GM21786 (cell line): ENCODE results near the gene SUPT6H.
"Not testable (repeated sequence)": the region's sequence is repeated elsewhere in the genome, so short reads cannot be mapped to it uniquely, and the experiment has no call there.

Source experiments
- ATAC-seq: cut with Tn5 transposase; IDR thresholded peaks from one replicate; pipeline ENCODE4 v1.9.1; 2021; ENCODE audit not compliant: unreplicated experiment

The SUPT6H gene

GRCh38 chr17:28735242-28735722 is 73.3 kb downstream of the SUPT6H start:
- no peak for ATAC-seq

- not testable (repeated sequence) for ATAC-seq
Measured at GRCh38 chr17:28735913-28736769, 74.1 kb downstream of the SUPT6H start.

- no peak for ATAC-seq
Measured at GRCh38 chr17:28737316-28737715, 75.3 kb downstream of the SUPT6H start.

GRCh38 chr17:28737770-28738679 is 76.0 kb downstream of the SUPT6H start:
- no peak for ATAC-seq

- ATAC-seq: no peak
Measured at GRCh38 chr17:28738680-28739384, 76.8 kb downstream of the SUPT6H start.

- no peak for ATAC-seq
Measured at GRCh38 chr17:28740406-28741357, 78.7 kb downstream of the SUPT6H start.

- no peak for ATAC-seq
Measured at GRCh38 chr17:28741358-28742349, 79.6 kb downstream of the SUPT6H start.

- ATAC-seq: peak; percentile 55
Measured at GRCh38 chr17:28743243-28744103, 81.5 kb downstream of the SUPT6H start, which contains the start of gene TRAF4. Gene TRAF4 (plus strand): TSS chr17:28744011. CDS start chr17:28744113, 102 bp downstream.

GRCh38 chr17:28744104-28744971 is 82.3 kb downstream of the SUPT6H start:
- ATAC-seq: no peak

GRCh38 chr17:28744972-28745785 is 83.2 kb downstream of the SUPT6H start:
- ATAC-seq: no peak

- ATAC-seq: no peak
Measured at GRCh38 chr17:28745786-28746411, 83.9 kb downstream of the SUPT6H start.

- ATAC-seq: no peak
Measured at GRCh38 chr17:28746611-28747050, 84.6 kb downstream of the SUPT6H start.

- ATAC-seq: no peak
Measured at GRCh38 chr17:28747051-28747691, 85.2 kb downstream of the SUPT6H start.

GRCh38 chr17:28747801-28748750 is 86.1 kb downstream of the SUPT6H start:
- no peak for ATAC-seq
